WTC11 (cell line): ENCODE results near the gene CACHD1. TPM values are rescaled to one million over a fixed set of nuclear protein-coding genes. Genes with fewer than 3 reads are reported as not detected.

Experiments
- ATAC-seq: fragments of 200-7000 bp; cut with Tn5 transposase; 2 replicates; pipeline ENCODE4 v1.10.0; 2021; ENCODE audit warnings: mild to moderate bottlenecking, moderate library complexity
- CTCF ChIA-PET: fragments of 300-600 bp; sonication (Branson Sonifier 250); formaldehyde crosslinking; loops from one replicate; lab custom pipeline; 2021; ENCODE audit warnings: antibody characterized with exemption; lab: Charles Lee
- POLR2A ChIA-PET: fragments of 350-600 bp; sonication (Branson Sonifier 250); formaldehyde crosslinking; loops from one replicate; lab custom pipeline; 2021; ENCODE audit warnings: antibody characterized with exemption; lab: Charles Lee
- DNase-seq: peaks from one replicate; pipeline ENCODE4 v3.0.0; 2021; ENCODE audit warnings: low spot score
- H3K27ac Mint-ChIP-seq: 2 replicates; pipeline ENCODE4 v1.8.0; 2021; ENCODE audit warnings: mixed read lengths
- H3K27me3 Mint-ChIP-seq: 2 replicates; pipeline ENCODE4 v1.8.0; 2021; ENCODE audit warnings: low read depth, mild to moderate bottlenecking, moderate library complexity, mixed read lengths
- H3K36me3 Mint-ChIP-seq: 2 replicates; pipeline ENCODE4 v1.8.0; 2021; ENCODE audit warnings: mixed read lengths
- H3K4me1 Mint-ChIP-seq: 2 replicates; pipeline ENCODE4 v1.8.0; 2022; ENCODE audit warnings: mixed read lengths
- H3K4me3 Mint-ChIP-seq: 2 replicates; pipeline ENCODE4 v1.8.0; 2021; ENCODE audit warnings: mild to moderate bottlenecking, moderate library complexity, mixed read lengths
- H3K9me3 Mint-ChIP-seq: 2 replicates; pipeline ENCODE4 v1.8.0; 2021; ENCODE audit warnings: mixed read lengths
- ATF1 ChIP-seq: sonication (generic); formaldehyde crosslinking; IDR thresholded peaks from 2 replicates; pipeline ENCODE4 v1.8.1; 2023; ENCODE audit warnings: mild to moderate bottlenecking, moderate library complexity, missing genetic modification reagents
- EMX1 ChIP-seq: fragments of 250-450 bp; sonication (Bioruptor Pico); IDR thresholded peaks from 2 replicates; pipeline ENCODE4 v1.8.0; 2021; ENCODE audit warnings: mild to moderate bottlenecking
- FOXK1 ChIP-seq: sonication (generic); formaldehyde crosslinking; IDR thresholded peaks from 2 replicates; pipeline ENCODE4 v1.8.0; 2022; ENCODE audit warnings: mild to moderate bottlenecking, moderate library complexity, missing genetic modification reagents
- FOXP1 ChIP-seq: sonication (generic); formaldehyde crosslinking; IDR thresholded peaks from 2 replicates; pipeline ENCODE4 v1.8.0; 2022; ENCODE audit warnings: missing genetic modification reagents, mild to moderate bottlenecking, moderate library complexity, borderline replicate concordance
- GTF2I ChIP-seq: fragments of 250-450 bp; sonication (Bioruptor Pico); conservative IDR thresholded peaks from 2 replicates; pipeline ENCODE4 v1.4.0; 2021; ENCODE audit warnings: mild to moderate bottlenecking
- HMGA2 ChIP-seq: fragments of 250-450 bp; sonication (Bioruptor Pico); IDR thresholded peaks from 2 replicates; pipeline ENCODE4 v1.4.0; 2021; ENCODE audit warnings: mild to moderate bottlenecking, moderate library complexity
- NFATC4 ChIP-seq: fragments of 250-450 bp; sonication (Bioruptor Pico); IDR thresholded peaks from 2 replicates; pipeline ENCODE4 v1.9.0; 2021; ENCODE audit warnings: mild to moderate bottlenecking
- NFE2L1 ChIP-seq: sonication (generic); formaldehyde crosslinking; IDR thresholded peaks from 2 replicates; pipeline ENCODE4 v1.8.1; 2023; ENCODE audit warnings: missing genetic modification reagents
- NFYB ChIP-seq: sonication (generic); formaldehyde crosslinking; conservative IDR thresholded peaks from 2 replicates; pipeline ENCODE4 v1.8.0; 2022; ENCODE audit warnings: low read depth, missing genetic modification reagents
- NR2C2 ChIP-seq: sonication (generic); formaldehyde crosslinking; IDR thresholded peaks from 2 replicates; pipeline ENCODE4 v1.8.0; 2022; ENCODE audit warnings: mild to moderate bottlenecking, missing genetic modification reagents
- PRRX2 ChIP-seq: fragments of 250-450 bp; sonication (Bioruptor Pico); IDR thresholded peaks from 2 replicates; pipeline ENCODE4 v1.8.0; 2021; ENCODE audit warnings: mild to moderate bottlenecking
- RELA ChIP-seq: sonication (generic); formaldehyde crosslinking; IDR thresholded peaks from 2 replicates; pipeline ENCODE4 v1.8.1; 2022; ENCODE audit warnings: missing genetic modification reagents, mild to moderate bottlenecking, borderline replicate concordance
- TP53 ChIP-seq: sonication (generic); formaldehyde crosslinking; IDR thresholded peaks from 2 replicates; pipeline ENCODE4 v1.8.1; 2023; ENCODE audit warnings: mild to moderate bottlenecking, missing genetic modification reagents
- ZNF317 ChIP-seq: sonication (generic); formaldehyde crosslinking; IDR thresholded peaks from 2 replicates; pipeline ENCODE4 v1.8.1; 2023; ENCODE audit warnings: low read depth, mild to moderate bottlenecking, moderate library complexity, missing genetic modification reagents, borderline replicate concordance
- ZNF396 ChIP-seq: fragments of 250-450 bp; sonication (Bioruptor Pico); IDR thresholded peaks from 2 replicates; pipeline ENCODE4 v1.8.0; 2021; ENCODE audit warnings: mild to moderate bottlenecking, moderate library complexity, borderline replicate concordance
- ZNF416 ChIP-seq: fragments of 250-450 bp; sonication (Bioruptor Pico); IDR thresholded peaks from 2 replicates; pipeline ENCODE4 v1.9.0; 2021; ENCODE audit warnings: mild to moderate bottlenecking, inconsistent platforms
- ZNF423 ChIP-seq: fragments of 250-450 bp; sonication (Bioruptor Pico); IDR thresholded peaks from 2 replicates; pipeline ENCODE4 v2.1.2; 2022; ENCODE audit warnings: mild to moderate bottlenecking, moderate library complexity
- total RNA-seq: library from RNA; stranded (reverse); gene quantifications from 3 replicates; pipeline ENCODE4 v1.2.3, GENCODE V29; 2021
- TF ChIP-seq, protein P1 (sequence below): sonication (generic); formaldehyde crosslinking; IDR thresholded peaks from 2 replicates; pipeline ENCODE4 v1.8.0; 2023; ENCODE audit warnings: mild to moderate bottlenecking, missing genetic modification reagents
- TF ChIP-seq, protein P2 (sequence below): sonication (generic); formaldehyde crosslinking; IDR thresholded peaks from 2 replicates; pipeline ENCODE4 v1.8.1; 2023; ENCODE audit warnings: mild to moderate bottlenecking, moderate library complexity, missing genetic modification reagents
- TF ChIP-seq, protein P3 (sequence below): fragments of 250-450 bp; sonication (Bioruptor Pico); IDR thresholded peaks from 2 replicates; pipeline ENCODE4 v1.9.0; 2021; ENCODE audit warnings: mild to moderate bottlenecking, borderline replicate concordance
- TF ChIP-seq, protein P4 (sequence below): sonication (generic); formaldehyde crosslinking; IDR thresholded peaks from 2 replicates; pipeline ENCODE4 v1.8.1; 2023; ENCODE audit warnings: mild to moderate bottlenecking, missing genetic modification reagents
- TF ChIP-seq, protein P5 (sequence below): fragments of 200-600 bp; IDR thresholded peaks from 2 replicates; pipeline ENCODE4 v1.8.0; 2022; ENCODE audit warnings: antibody characterized with exemption

The CACHD1 gene
- total RNA-seq, 1 experiment from 2014 or later: 26.3 TPM

DNA sequence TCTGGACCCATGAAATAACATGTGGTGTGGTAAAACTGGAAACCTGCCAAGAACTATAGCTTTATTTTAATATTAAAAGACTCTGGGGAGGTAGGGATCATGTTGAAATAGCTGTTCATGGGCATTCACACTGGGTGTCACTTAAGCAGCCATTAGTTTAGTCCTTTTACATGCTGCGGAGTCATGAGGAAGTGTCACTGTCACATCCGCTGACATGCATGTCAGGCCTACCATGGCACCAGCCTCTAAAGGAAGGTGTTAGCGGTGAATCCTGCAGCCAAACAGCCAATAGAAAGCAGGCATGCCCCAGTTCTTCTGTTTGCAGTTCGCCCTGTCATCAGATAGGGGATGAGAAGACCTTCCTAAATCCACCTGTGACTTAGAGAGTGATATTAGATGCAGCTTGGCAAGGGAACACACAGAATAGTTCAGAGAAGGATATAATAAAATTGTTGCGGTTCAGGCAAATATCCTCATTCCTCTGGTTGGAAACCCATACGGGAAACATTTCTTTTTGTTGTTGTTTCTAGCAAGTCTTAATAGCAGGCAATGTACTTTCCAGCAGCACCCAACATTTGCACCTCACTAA is 100.4 kb downstream of the CACHD1 start (continued):
- TF ChIP-seq, protein P1, sequence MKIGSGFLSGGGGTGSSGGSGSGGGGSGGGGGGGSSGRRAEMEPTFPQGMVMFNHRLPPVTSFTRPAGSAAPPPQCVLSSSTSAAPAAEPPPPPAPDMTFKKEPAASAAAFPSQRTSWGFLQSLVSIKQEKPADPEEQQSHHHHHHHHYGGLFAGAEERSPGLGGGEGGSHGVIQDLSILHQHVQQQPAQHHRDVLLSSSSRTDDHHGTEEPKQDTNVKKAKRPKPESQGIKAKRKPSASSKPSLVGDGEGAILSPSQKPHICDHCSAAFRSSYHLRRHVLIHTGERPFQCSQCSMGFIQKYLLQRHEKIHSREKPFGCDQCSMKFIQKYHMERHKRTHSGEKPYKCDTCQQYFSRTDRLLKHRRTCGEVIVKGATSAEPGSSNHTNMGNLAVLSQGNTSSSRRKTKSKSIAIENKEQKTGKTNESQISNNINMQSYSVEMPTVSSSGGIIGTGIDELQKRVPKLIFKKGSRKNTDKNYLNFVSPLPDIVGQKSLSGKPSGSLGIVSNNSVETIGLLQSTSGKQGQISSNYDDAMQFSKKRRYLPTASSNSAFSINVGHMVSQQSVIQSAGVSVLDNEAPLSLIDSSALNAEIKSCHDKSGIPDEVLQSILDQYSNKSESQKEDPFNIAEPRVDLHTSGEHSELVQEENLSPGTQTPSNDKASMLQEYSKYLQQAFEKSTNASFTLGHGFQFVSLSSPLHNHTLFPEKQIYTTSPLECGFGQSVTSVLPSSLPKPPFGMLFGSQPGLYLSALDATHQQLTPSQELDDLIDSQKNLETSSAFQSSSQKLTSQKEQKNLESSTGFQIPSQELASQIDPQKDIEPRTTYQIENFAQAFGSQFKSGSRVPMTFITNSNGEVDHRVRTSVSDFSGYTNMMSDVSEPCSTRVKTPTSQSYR (CRISPR knock-in tag): no peak
- TF ChIP-seq ZNF317 (CRISPR knock-in tag) (no peak), NFATC4 (no peak), FOXP1 (CRISPR knock-in tag) (no peak), ZNF416 (CRISPR knock-in tag) (no peak), HMGA2 (CRISPR knock-in tag) (no peak)
- TF ChIP-seq, protein P2, sequence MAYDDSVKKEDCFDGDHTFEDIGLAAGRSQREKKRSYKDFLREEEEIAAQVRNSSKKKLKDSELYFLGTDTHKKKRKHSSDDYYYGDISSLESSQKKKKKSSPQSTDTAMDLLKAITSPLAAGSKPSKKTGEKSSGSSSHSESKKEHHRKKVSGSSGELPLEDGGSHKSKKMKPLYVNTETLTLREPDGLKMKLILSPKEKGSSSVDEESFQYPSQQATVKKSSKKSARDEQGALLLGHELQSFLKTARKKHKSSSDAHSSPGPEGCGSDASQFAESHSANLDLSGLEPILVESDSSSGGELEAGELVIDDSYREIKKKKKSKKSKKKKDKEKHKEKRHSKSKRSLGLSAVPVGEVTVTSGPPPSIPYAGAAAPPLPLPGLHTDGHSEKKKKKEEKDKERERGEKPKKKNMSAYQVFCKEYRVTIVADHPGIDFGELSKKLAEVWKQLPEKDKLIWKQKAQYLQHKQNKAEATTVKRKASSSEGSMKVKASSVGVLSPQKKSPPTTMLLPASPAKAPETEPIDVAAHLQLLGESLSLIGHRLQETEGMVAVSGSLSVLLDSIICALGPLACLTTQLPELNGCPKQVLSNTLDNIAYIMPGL: no peak
- TF ChIP-seq, all 79 proteins: peak for 0

DNA sequence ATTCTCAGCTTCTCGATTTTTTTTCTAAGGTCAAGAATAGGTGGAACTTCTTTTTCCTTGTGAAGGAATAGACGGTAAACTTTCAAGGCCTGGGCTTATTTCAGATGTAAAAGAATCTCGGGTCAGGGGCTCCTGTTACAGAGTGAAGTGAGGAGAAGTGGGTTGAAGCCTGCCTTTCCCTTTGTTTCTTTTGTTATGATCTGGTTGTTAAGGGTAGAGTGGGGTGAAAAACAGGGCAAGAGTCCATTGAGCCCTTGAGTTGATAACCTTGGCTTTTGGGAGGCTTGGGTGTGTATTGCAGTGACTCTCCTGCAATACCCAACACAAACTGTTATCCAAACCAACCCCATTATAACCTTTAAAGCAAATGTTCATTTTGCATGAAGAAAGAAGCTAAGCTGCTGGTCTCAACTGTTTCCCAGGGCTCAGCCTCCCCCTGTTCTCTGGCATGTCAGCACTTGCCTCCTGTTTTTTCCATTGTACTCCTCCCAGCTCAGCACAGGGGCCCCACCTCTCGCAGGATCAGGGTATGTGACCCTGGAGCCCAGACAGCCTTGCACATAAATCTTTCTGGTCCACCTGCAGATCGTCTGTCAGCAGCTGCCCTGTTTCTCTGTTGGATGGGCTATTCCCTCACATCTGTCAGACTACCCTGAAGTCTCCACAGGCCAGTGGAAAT is 102.4 kb downstream of the CACHD1 start:
- DNase-seq (peak; percentile 31), ATAC-seq (peak; percentile 80)
- Mint-ChIP-seq H3K4me1 (peaks cover 82% of the 10 kb centered on the region), H3K36me3 (no peaks in the 10 kb centered on the region), H3K27ac (peak overlapping the region; percentile 96), H3K27me3 (no peaks in the 10 kb centered on the region)
- TF ChIP-seq ZNF396 (CRISPR knock-in tag) (no peak), TP53 (CRISPR knock-in tag) (no peak), NFE2L1 (CRISPR knock-in tag) (no peak)
- TF ChIP-seq, all 79 proteins: peak for 0
- Mint-ChIP-seq H3K9me3 (no peaks in the 10 kb centered on the region), H3K4me3 (peak overlapping the region; percentile 45)
- CTCF ChIA-PET: interaction anchor here (0.8 to 0.9 kb wide), 2 partner anchors 67 to 72 kb away, joined by 3 read pairs; no protein-coding TSS in a partner anchor
- POLR2A ChIA-PET: no interaction called here

DNA sequence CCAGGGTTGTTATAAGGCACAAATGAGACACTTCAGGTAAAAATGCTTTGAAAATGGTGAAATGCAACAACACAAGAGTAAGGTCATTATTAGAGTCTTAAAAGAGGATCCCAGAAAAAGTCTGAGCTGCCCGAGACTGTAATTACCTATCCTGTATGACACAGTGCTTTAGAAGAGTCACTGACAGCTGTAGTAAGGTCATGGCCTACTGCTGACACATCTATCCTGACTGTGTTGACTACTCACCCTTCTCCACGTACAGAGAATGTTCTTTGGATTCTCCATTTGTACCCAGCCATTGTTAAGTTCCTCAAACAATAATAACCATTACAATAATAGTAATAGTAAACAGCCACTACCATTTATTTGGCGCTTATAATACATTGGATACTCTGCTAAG is 104.4 kb downstream of the CACHD1 start:
- Mint-ChIP-seq H3K36me3 (no peaks in the 10 kb centered on the region), H3K9me3 (no peaks in the 10 kb centered on the region), H3K4me3 (no peak overlapping the region), H3K4me1 (peaks cover 80% of the 10 kb centered on the region), H3K27ac (no peak overlapping the region), H3K27me3 (no peaks in the 10 kb centered on the region)
- POLR2A ChIA-PET: no interaction called here
- no peak for ATAC-seq
- no peak for DNase-seq
- CTCF ChIA-PET: no interaction called here
- TF ChIP-seq HMGA2 (CRISPR knock-in tag) (no peak), NFYB (CRISPR knock-in tag) (no peak), EMX1 (CRISPR knock-in tag) (no peak), ZNF423 (no peak), NR2C2 (CRISPR knock-in tag) (no peak), ATF1 (CRISPR knock-in tag) (no peak), RELA (CRISPR knock-in tag) (no peak), GTF2I (no peak), PRRX2 (no peak), ZNF396 (CRISPR knock-in tag) (no peak), TP53 (CRISPR knock-in tag) (no peak), FOXK1 (CRISPR knock-in tag) (no peak)
- TF ChIP-seq, protein P3, sequence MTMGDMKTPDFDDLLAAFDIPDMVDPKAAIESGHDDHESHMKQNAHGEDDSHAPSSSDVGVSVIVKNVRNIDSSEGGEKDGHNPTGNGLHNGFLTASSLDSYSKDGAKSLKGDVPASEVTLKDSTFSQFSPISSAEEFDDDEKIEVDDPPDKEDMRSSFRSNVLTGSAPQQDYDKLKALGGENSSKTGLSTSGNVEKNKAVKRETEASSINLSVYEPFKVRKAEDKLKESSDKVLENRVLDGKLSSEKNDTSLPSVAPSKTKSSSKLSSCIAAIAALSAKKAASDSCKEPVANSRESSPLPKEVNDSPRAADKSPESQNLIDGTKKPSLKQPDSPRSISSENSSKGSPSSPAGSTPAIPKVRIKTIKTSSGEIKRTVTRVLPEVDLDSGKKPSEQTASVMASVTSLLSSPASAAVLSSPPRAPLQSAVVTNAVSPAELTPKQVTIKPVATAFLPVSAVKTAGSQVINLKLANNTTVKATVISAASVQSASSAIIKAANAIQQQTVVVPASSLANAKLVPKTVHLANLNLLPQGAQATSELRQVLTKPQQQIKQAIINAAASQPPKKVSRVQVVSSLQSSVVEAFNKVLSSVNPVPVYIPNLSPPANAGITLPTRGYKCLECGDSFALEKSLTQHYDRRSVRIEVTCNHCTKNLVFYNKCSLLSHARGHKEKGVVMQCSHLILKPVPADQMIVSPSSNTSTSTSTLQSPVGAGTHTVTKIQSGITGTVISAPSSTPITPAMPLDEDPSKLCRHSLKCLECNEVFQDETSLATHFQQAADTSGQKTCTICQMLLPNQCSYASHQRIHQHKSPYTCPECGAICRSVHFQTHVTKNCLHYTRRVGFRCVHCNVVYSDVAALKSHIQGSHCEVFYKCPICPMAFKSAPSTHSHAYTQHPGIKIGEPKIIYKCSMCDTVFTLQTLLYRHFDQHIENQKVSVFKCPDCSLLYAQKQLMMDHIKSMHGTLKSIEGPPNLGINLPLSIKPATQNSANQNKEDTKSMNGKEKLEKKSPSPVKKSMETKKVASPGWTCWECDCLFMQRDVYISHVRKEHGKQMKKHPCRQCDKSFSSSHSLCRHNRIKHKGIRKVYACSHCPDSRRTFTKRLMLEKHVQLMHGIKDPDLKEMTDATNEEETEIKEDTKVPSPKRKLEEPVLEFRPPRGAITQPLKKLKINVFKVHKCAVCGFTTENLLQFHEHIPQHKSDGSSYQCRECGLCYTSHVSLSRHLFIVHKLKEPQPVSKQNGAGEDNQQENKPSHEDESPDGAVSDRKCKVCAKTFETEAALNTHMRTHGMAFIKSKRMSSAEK (CRISPR knock-in tag): no peak
- TF ChIP-seq, protein P4, sequence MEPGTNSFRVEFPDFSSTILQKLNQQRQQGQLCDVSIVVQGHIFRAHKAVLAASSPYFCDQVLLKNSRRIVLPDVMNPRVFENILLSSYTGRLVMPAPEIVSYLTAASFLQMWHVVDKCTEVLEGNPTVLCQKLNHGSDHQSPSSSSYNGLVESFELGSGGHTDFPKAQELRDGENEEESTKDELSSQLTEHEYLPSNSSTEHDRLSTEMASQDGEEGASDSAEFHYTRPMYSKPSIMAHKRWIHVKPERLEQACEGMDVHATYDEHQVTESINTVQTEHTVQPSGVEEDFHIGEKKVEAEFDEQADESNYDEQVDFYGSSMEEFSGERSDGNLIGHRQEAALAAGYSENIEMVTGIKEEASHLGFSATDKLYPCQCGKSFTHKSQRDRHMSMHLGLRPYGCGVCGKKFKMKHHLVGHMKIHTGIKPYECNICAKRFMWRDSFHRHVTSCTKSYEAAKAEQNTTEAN (CRISPR knock-in tag): no peak
- TF ChIP-seq, protein P5, sequence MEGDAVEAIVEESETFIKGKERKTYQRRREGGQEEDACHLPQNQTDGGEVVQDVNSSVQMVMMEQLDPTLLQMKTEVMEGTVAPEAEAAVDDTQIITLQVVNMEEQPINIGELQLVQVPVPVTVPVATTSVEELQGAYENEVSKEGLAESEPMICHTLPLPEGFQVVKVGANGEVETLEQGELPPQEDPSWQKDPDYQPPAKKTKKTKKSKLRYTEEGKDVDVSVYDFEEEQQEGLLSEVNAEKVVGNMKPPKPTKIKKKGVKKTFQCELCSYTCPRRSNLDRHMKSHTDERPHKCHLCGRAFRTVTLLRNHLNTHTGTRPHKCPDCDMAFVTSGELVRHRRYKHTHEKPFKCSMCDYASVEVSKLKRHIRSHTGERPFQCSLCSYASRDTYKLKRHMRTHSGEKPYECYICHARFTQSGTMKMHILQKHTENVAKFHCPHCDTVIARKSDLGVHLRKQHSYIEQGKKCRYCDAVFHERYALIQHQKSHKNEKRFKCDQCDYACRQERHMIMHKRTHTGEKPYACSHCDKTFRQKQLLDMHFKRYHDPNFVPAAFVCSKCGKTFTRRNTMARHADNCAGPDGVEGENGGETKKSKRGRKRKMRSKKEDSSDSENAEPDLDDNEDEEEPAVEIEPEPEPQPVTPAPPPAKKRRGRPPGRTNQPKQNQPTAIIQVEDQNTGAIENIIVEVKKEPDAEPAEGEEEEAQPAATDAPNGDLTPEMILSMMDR: no peak
